Mammary epithelial cell (primary cell): ENCODE measurements around the gene SPHK2.

Experiments used
- CTCF ChIP-seq, 2 donors: IDR thresholded peaks in 1 of 2; conservative IDR thresholded peaks in 1 of 2; 2 replicates each; pipeline ENCODE4 v1.5.1; 2011 to 2012; ENCODE audit warnings: inconsistent platforms in 2 of 2, low read length in 2 of 2, mild to moderate bottlenecking in 2 of 2, control low read depth in 1 of 2, low read depth in 1 of 2; ENCODE audit not compliant: insufficient read depth in 1 of 2; ENCODE audit errors: extremely low read depth in 1 of 2
- EZH2 ChIP-seq: IDR thresholded peaks from 2 replicates; pipeline ENCODE4 v1.6.1; 2012; ENCODE audit warnings: low read length, inconsistent platforms, borderline replicate concordance

- TF ChIP-seq CTCF (conservative IDR thresholded peaks at IDR 0.05 in 1 of 2, IDR thresholded peaks at IDR 0.05 in 1 of 2; ENCODE audit: extremely low read depth in 1 of 2, insufficient read depth in 1 of 2, low read depth in 1 of 2, low read length in 2 of 2) (no peak), EZH2 (no peak)
Measured at GRCh38 chr19:48648134-48648533, 28.8 kb downstream of the SPHK2 start.
